Measurements from ENCODE around the gene TMEM185B.

- TF ChIP-seq CTCF (IDR thresholded peaks at IDR 0.05; ENCODE audit: low read depth, low read length, poor library complexity, severe bottlenecking) (no peak), EZH2phosphoT487 (IDR thresholded peaks at IDR 0.05; ENCODE audit: borderline replicate concordance, low read length) (no peak)
These were observed 32.9 kb upstream of the TMEM185B start for GRCh38 chr2:120255986-120256650.

All from DOHH2 (cell line).